ENCODE measurements around the gene ZBTB24. TPM values are rescaled to one million over a fixed set of nuclear protein-coding genes. Genes with fewer than 3 reads are reported as not detected.

The ZBTB24 gene
- total and polyA plus RNA-seq, 4 donors, result 1.2 to 3.9 (median 2.2) TPM

GRCh38 chr6:109503327-109504224 is 20.6 kb upstream of the ZBTB24 start:
- Histone ChIP-seq H3K4me1 (ENCODE audit: control insufficient read depth in 4 of 4, insufficient read depth in 4 of 4, low read length in 3 of 4) (peaks cover 0 to 10% (median 9%) of the 10 kb centered on the region in 4 donors), H3K9ac (ENCODE audit: low read depth in 1 of 2, low read length in 2 of 2) (no peak overlapping the region), H3K27ac (ENCODE audit: low read depth in 1 of 2, low read length in 2 of 2) (no peak overlapping the region), H3K9me3 (ENCODE audit: control insufficient read depth in 4 of 4, low read length in 3 of 4) (no peaks in the 10 kb centered on the region), H3K4me3 (ENCODE audit: low read depth in 1 of 3, low read length in 3 of 3) (no peak overlapping the region), H3K36me3 (ENCODE audit: control insufficient read depth in 4 of 4, insufficient read depth in 3 of 4, low read depth in 1 of 4, low read length in 3 of 4) (no peaks in the 10 kb centered on the region), H3K27me3 (ENCODE audit: control insufficient read depth in 4 of 4, insufficient read depth in 4 of 4, low read length in 3 of 4) (no peaks in the 10 kb centered on the region)
- 45% methylated on average over 10 of the region's 10 CpGs for WGBS
- DNase-seq (ENCODE audit: low spot score), result no peak
- TF ChIP-seq RXRA (IDR thresholded peaks at IDR 0.05) (peak; percentile 91 to 95), RAD21 (IDR thresholded peaks at IDR 0.05) (peak; percentile 5 to 31), MAX (IDR thresholded peaks at IDR 0.05) (no peak), JUND (IDR thresholded peaks at IDR 0.05) (peak in 1 of 2 donors; percentile 46), REST (IDR thresholded peaks at IDR 0.05) (no peak), TAF1 (conservative IDR thresholded peaks at IDR 0.05) (peak; percentile 19), GABPA (IDR thresholded peaks at IDR 0.05 in 1 of 2, conservative IDR thresholded peaks at IDR 0.05 in 1 of 2) (no peak), SP1 (IDR thresholded peaks at IDR 0.05) (peak; percentile 89), HNF4A (conservative IDR thresholded peaks at IDR 0.05) (peak; percentile 84 to 89), YY1 (IDR thresholded peaks at IDR 0.05) (peak; percentile 53), HNF4G (IDR thresholded peaks at IDR 0.05) (peak; percentile 47), FOXA2 (IDR thresholded peaks at IDR 0.05) (peak; percentile 41)

GRCh38 chr6:109498936-109499335 is 15.9 kb upstream of the ZBTB24 start:
- no peak for DNase-seq (ENCODE audit: low spot score)
- H3K4me3 ChIP-seq (ENCODE audit: low read depth in 1 of 3, low read length in 3 of 3), result no peak overlapping the region
- no peak overlapping the region for H3K27ac ChIP-seq (ENCODE audit: low read depth in 1 of 2, low read length in 2 of 2)
- WGBS, result 87% methylated on average over 2 of the region's 2 CpGs
- peaks cover 0 to 8% (median 8%) of the 10 kb centered on the region in 4 donors for H3K4me1 ChIP-seq (ENCODE audit: control insufficient read depth in 4 of 4, insufficient read depth in 4 of 4, low read length in 3 of 4)
- no peaks in the 10 kb centered on the region for H3K27me3 ChIP-seq (ENCODE audit: control insufficient read depth in 4 of 4, insufficient read depth in 4 of 4, low read length in 3 of 4)
- H3K9ac ChIP-seq (ENCODE audit: low read depth in 1 of 2, low read length in 2 of 2), result no peak overlapping the region
- H3K9me3 ChIP-seq (ENCODE audit: control insufficient read depth in 4 of 4, low read length in 3 of 4), result no peaks in the 10 kb centered on the region
- no peaks in the 10 kb centered on the region for H3K36me3 ChIP-seq (ENCODE audit: control insufficient read depth in 4 of 4, insufficient read depth in 3 of 4, low read depth in 1 of 4, low read length in 3 of 4)
- no peak for TF ChIP-seq NR2F2 (IDR thresholded peaks at IDR 0.05)
- no peak for TF ChIP-seq TAF1 (conservative IDR thresholded peaks at IDR 0.05)
- no peak for TF ChIP-seq HNF4G (IDR thresholded peaks at IDR 0.05)
- no peak for TF ChIP-seq MAX (IDR thresholded peaks at IDR 0.05)
- no peak for TF ChIP-seq RXRA (IDR thresholded peaks at IDR 0.05)
- TF ChIP-seq RAD21 (IDR thresholded peaks at IDR 0.05), result no peak
- no peak for TF ChIP-seq EGR1 (IDR thresholded peaks at IDR 0.05; ENCODE audit: low read depth in 2 of 2)
- TF ChIP-seq FOXA2 (IDR thresholded peaks at IDR 0.05), result no peak
- TF ChIP-seq GABPA (IDR thresholded peaks at IDR 0.05 in 1 of 2, conservative IDR thresholded peaks at IDR 0.05 in 1 of 2), result no peak
- no peak for TF ChIP-seq YY1 (IDR thresholded peaks at IDR 0.05)
- TF ChIP-seq ATF3 (IDR thresholded peaks at IDR 0.05), result no peak
- TF ChIP-seq HNF4A (conservative IDR thresholded peaks at IDR 0.05), result no peak
- no peak for TF ChIP-seq ZBTB33 (IDR thresholded peaks at IDR 0.05)
- no peak for TF ChIP-seq SP1 (IDR thresholded peaks at IDR 0.05)
